HEK293T (cell line): Measurements from ENCODE around the gene SKAP1.

ENCODE experiments used
- ELF4 ChIP-seq: fragments of 450-650 bp; IDR thresholded peaks from 2 replicates; pipeline ENCODE4 v1.6.1; 2017; ENCODE audit warnings: antibody characterized with exemption
- FOXA1 ChIP-seq: fragments of 450-650 bp; IDR thresholded peaks from 2 replicates; pipeline ENCODE4 v1.6.1; 2016; ENCODE audit warnings: mild to moderate bottlenecking
- FOXM1 ChIP-seq: fragments of 450-650 bp; IDR thresholded peaks from 2 replicates; pipeline ENCODE4 v1.6.1; 2017; ENCODE audit warnings: mild to moderate bottlenecking, borderline replicate concordance
- NFRKB ChIP-seq: fragments of 450-650 bp; IDR thresholded peaks from 2 replicates; pipeline ENCODE4 v1.6.1; 2016; ENCODE audit warnings: mild to moderate bottlenecking, moderate library complexity
- SP1 ChIP-seq: fragments of 450-650 bp; IDR thresholded peaks from 2 replicates; pipeline ENCODE4 v1.6.1; 2017
- SUZ12 ChIP-seq: fragments of 450-650 bp; IDR thresholded peaks from 2 replicates; pipeline ENCODE4 v1.6.1; 2016; ENCODE audit warnings: mild to moderate bottlenecking
- TARDBP ChIP-seq: fragments of 450-650 bp; IDR thresholded peaks from 2 replicates; pipeline ENCODE4 v1.6.1; 2016
- ZNF384 ChIP-seq: fragments of 450-650 bp; IDR thresholded peaks from 2 replicates; pipeline ENCODE4 v1.6.1; 2016

- no peak for TF ChIP-seq ZNF384
- no peak for TF ChIP-seq ELF4
- TF ChIP-seq NFRKB: no peak
- no peak for TF ChIP-seq FOXM1
- TF ChIP-seq FOXA1: no peak
- TF ChIP-seq TARDBP: no peak
- no peak for TF ChIP-seq SP1
- TF ChIP-seq SUZ12: no peak
Measured at GRCh38 chr17:48148029-48148770, 281.8 kb downstream of the SKAP1 start.
